NCI-H2029 (cell line): ENCODE results near the gene HEPACAM2.
A peak's percentile ranks its signal among the peaks of the same experiment; 100 is the strongest.

ENCODE experiments used
- DNase-seq: peaks from one replicate; lab custom pipeline; 2025; lab: John Stamatoyannopoulos, UW

The HEPACAM2 gene

GRCh38 chr7:93202594-93203250 is 23.5 kb downstream of the HEPACAM2 start:
- DNase-seq = no peak

- DNase-seq = no peak
Measured at GRCh38 chr7:93198472-93198871, 27.8 kb downstream of the HEPACAM2 start.

GRCh38 chr7:93196336-93196735 is 29.9 kb downstream of the HEPACAM2 start:
- DNase-seq = no peak

GRCh38 chr7:93194386-93194785 is 31.9 kb downstream of the HEPACAM2 start:
- no peak for DNase-seq

GRCh38 chr7:93188870-93189634 is 37.2 kb downstream of the HEPACAM2 start:
- no peak for DNase-seq

- DNase-seq = no peak
Measured at GRCh38 chr7:93185303-93186027, 40.8 kb downstream of the HEPACAM2 start.

GRCh38 chr7:93179173-93179572 is 47.1 kb downstream of the HEPACAM2 start:
- DNase-seq = no peak

GRCh38 chr7:93178213-93178612 is 48.1 kb downstream of the HEPACAM2 start:
- peak; percentile 20 for DNase-seq

- DNase-seq = no peak
Measured at GRCh38 chr7:93176992-93177580, 49.2 kb downstream of the HEPACAM2 start.

GRCh38 chr7:93175219-93175618 is 51.0 kb downstream of the HEPACAM2 start:
- no peak for DNase-seq

- no peak for DNase-seq
Measured at GRCh38 chr7:93172683-93173082, 53.6 kb downstream of the HEPACAM2 start.

GRCh38 chr7:93171606-93172226 is 54.6 kb downstream of the HEPACAM2 start:
- DNase-seq = no peak

- DNase-seq = no peak
Measured at GRCh38 chr7:93165447-93165846, 60.8 kb downstream of the HEPACAM2 start.

- no peak for DNase-seq
Measured at GRCh38 chr7:93164766-93165165, 61.5 kb downstream of the HEPACAM2 start.

GRCh38 chr7:93161181-93161762 is 65.0 kb downstream of the HEPACAM2 start:
- DNase-seq = no peak

GRCh38 chr7:93160410-93160809 is 65.9 kb downstream of the HEPACAM2 start:
- no peak for DNase-seq

GRCh38 chr7:93159490-93159889 is 66.8 kb downstream of the HEPACAM2 start:
- DNase-seq = no peak

GRCh38 chr7:93156884-93157283 is 69.4 kb downstream of the HEPACAM2 start:
- DNase-seq = no peak

GRCh38 chr7:93150200-93150835 is 76.0 kb downstream of the HEPACAM2 start:
- DNase-seq = no peak

- no peak for DNase-seq
Measured at GRCh38 chr7:93148727-93149126, 77.5 kb downstream of the HEPACAM2 start.

GRCh38 chr7:93148144-93148543 is 78.1 kb downstream of the HEPACAM2 start, which contains the start of gene SAMD9L:
TSS of gene SAMD9L (minus strand) at chr7:93148385. CDS start at chr7:93135971, 12,414 bp downstream.
- DNase-seq = no peak
